HepG2 (cell line): ENCODE data around the gene POGK.

Experiments
- ASH2L ChIP-seq: fragments of 300-600, 200-600 bp; sonication (generic); IDR thresholded peaks from 2 replicates; pipeline ENCODE4 v1.7.0; 2017; ENCODE audit warnings: low read depth, mild to moderate bottlenecking, moderate library complexity, mixed read lengths, low read length; ENCODE audit not compliant: insufficient read length
- ETS1 ChIP-seq: sonication (generic); formaldehyde crosslinking; IDR thresholded peaks from 2 replicates; pipeline ENCODE4 v1.4.0; 2020; ENCODE audit warnings: missing genetic modification reagents
- STAG1 ChIP-seq: sonication (generic); formaldehyde crosslinking; IDR thresholded peaks from 2 replicates; pipeline ENCODE4 v1.4.0; 2020; ENCODE audit warnings: missing genetic modification reagents
- TBL1XR1 ChIP-seq: fragments of 150-350 bp; IDR thresholded peaks from 2 replicates; pipeline ENCODE4 v1.6.1; 2014; ENCODE audit warnings: borderline replicate concordance, low read length; ENCODE audit not compliant: partially characterized antibody

- TF ChIP-seq ETS1 (CRISPR knock-in tag) (no peak), TBL1XR1 (no peak), STAG1 (no peak), ASH2L (no peak)
Observed at GRCh38 chr1:166899769-166900168, 60.5 kb downstream of the POGK start.
